PC-9 (cell line): Measurements from ENCODE around the gene APOA4.

Experiments
- EZH2 ChIP-seq: fragments of 200-600 bp; sonication (generic); IDR thresholded peaks from 2 replicates; pipeline ENCODE4 v1.8.0; 2017; ENCODE audit warnings: antibody characterized with exemption, low read depth
- TF ChIP-seq, protein P1 (sequence below): fragments of 200-600 bp; sonication (generic); conservative IDR thresholded peaks from 2 replicates; pipeline ENCODE4 v1.6.1; 2017; ENCODE audit warnings: mixed run types, antibody characterized with exemption, mild to moderate bottlenecking, moderate library complexity

DNA sequence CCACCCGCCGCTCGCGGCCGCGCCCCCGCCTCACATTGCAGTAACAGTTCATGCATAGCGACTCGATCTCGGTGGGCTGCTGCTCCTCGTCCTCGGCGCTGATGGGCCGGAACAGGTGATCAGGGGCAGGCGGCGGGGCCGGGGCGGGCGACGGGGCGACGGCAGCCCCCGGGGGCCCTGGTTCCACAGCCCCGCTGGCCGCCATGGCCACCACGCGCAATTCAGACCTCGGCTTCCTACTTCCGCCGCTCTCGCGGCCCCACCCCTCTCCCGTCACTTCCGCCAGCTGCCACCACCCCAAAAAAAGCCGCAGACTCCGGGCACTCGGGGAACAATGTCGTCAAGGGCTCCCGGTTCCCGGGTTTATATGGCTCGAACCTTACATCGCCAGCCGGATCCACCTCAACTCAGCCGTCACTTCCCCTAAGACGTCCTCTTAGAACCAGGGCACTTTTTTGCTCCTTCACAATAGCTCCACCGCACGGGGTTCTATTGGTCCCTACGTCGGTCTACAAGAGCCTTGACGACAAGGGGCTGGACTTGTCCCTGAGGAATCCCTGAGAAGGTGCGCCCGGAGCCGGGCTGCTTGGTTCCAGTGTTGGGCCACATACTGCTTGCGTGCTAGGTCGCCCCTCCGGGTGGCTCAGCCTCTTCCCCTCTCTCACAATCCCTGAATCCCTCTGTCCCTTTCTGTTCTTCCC, 35.2 kb downstream of the APOA4 start, which contains the start of gene ZPR1:
- TF ChIP-seq, protein P1, sequence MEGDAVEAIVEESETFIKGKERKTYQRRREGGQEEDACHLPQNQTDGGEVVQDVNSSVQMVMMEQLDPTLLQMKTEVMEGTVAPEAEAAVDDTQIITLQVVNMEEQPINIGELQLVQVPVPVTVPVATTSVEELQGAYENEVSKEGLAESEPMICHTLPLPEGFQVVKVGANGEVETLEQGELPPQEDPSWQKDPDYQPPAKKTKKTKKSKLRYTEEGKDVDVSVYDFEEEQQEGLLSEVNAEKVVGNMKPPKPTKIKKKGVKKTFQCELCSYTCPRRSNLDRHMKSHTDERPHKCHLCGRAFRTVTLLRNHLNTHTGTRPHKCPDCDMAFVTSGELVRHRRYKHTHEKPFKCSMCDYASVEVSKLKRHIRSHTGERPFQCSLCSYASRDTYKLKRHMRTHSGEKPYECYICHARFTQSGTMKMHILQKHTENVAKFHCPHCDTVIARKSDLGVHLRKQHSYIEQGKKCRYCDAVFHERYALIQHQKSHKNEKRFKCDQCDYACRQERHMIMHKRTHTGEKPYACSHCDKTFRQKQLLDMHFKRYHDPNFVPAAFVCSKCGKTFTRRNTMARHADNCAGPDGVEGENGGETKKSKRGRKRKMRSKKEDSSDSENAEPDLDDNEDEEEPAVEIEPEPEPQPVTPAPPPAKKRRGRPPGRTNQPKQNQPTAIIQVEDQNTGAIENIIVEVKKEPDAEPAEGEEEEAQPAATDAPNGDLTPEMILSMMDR: no peak
- no peak for TF ChIP-seq EZH2
